WTC11 (cell line): Measurements from ENCODE around the gene PTPRN2. TPM values are rescaled to one million over a fixed set of nuclear protein-coding genes. Genes with fewer than 3 reads are reported as not detected.

Source experiments
- ATAC-seq: fragments of 200-7000 bp; cut with Tn5 transposase; 2 replicates; pipeline ENCODE4 v1.10.0; 2021; ENCODE audit warnings: mild to moderate bottlenecking, moderate library complexity
- CTCF ChIA-PET: fragments of 300-600 bp; sonication (Branson Sonifier 250); formaldehyde crosslinking; loops from one replicate; lab custom pipeline; 2021; ENCODE audit warnings: antibody characterized with exemption; lab: Charles Lee
- POLR2A ChIA-PET: fragments of 350-600 bp; sonication (Branson Sonifier 250); formaldehyde crosslinking; loops from one replicate; lab custom pipeline; 2021; ENCODE audit warnings: antibody characterized with exemption; lab: Charles Lee
- DNase-seq: peaks from one replicate; pipeline ENCODE4 v3.0.0; 2021; ENCODE audit warnings: low spot score
- H3K27ac Mint-ChIP-seq: 2 replicates; pipeline ENCODE4 v1.8.0; 2021; ENCODE audit warnings: mixed read lengths
- H3K27me3 Mint-ChIP-seq: 2 replicates; pipeline ENCODE4 v1.8.0; 2021; ENCODE audit warnings: low read depth, mild to moderate bottlenecking, moderate library complexity, mixed read lengths
- H3K36me3 Mint-ChIP-seq: 2 replicates; pipeline ENCODE4 v1.8.0; 2021; ENCODE audit warnings: mixed read lengths
- H3K4me1 Mint-ChIP-seq: 2 replicates; pipeline ENCODE4 v1.8.0; 2022; ENCODE audit warnings: mixed read lengths
- H3K4me3 Mint-ChIP-seq: 2 replicates; pipeline ENCODE4 v1.8.0; 2021; ENCODE audit warnings: mild to moderate bottlenecking, moderate library complexity, mixed read lengths
- H3K9me3 Mint-ChIP-seq: 2 replicates; pipeline ENCODE4 v1.8.0; 2021; ENCODE audit warnings: mixed read lengths
- ATF2 ChIP-seq: sonication (generic); formaldehyde crosslinking; IDR thresholded peaks from 2 replicates; pipeline ENCODE4 v1.8.1; 2022; ENCODE audit warnings: low read depth, missing genetic modification reagents, borderline replicate concordance
- ATF6 ChIP-seq: sonication (generic); formaldehyde crosslinking; IDR thresholded peaks from 2 replicates; pipeline ENCODE4 v1.8.1; 2023; ENCODE audit warnings: mild to moderate bottlenecking, missing genetic modification reagents
- CDX4 ChIP-seq: fragments of 250-450 bp; sonication (Bioruptor Pico); IDR thresholded peaks from 2 replicates; pipeline ENCODE4 v1.9.0; 2021; ENCODE audit warnings: moderate library complexity, mild to moderate bottlenecking, inconsistent platforms, borderline replicate concordance
- E2F1 ChIP-seq: sonication (generic); formaldehyde crosslinking; IDR thresholded peaks from 2 replicates; pipeline ENCODE4 v1.8.0; 2022; ENCODE audit warnings: mild to moderate bottlenecking, missing genetic modification reagents
- E2F5 ChIP-seq: sonication (generic); formaldehyde crosslinking; IDR thresholded peaks from 2 replicates; pipeline ENCODE4 v1.8.1; 2022; ENCODE audit warnings: mild to moderate bottlenecking, moderate library complexity, missing genetic modification reagents
- FOXJ3 ChIP-seq: sonication (generic); formaldehyde crosslinking; IDR thresholded peaks from 2 replicates; pipeline ENCODE4 v1.9.0; 2021; ENCODE audit warnings: missing genetic modification reagents, mild to moderate bottlenecking, borderline replicate concordance
- FOXP4 ChIP-seq: sonication (generic); formaldehyde crosslinking; IDR thresholded peaks from 2 replicates; pipeline ENCODE4 v1.8.0; 2022; ENCODE audit warnings: mild to moderate bottlenecking, missing genetic modification reagents
- HMGXB4 ChIP-seq: sonication (generic); formaldehyde crosslinking; IDR thresholded peaks from 2 replicates; pipeline ENCODE4 v1.8.1; 2023; ENCODE audit warnings: mild to moderate bottlenecking, moderate library complexity, missing genetic modification reagents
- JUN ChIP-seq: sonication (generic); formaldehyde crosslinking; IDR thresholded peaks from 2 replicates; pipeline ENCODE4 v1.8.0; 2023; ENCODE audit warnings: mild to moderate bottlenecking, missing genetic modification reagents
- MAX ChIP-seq: sonication (generic); formaldehyde crosslinking; IDR thresholded peaks from 2 replicates; pipeline ENCODE4 v1.8.0; 2022; ENCODE audit warnings: mild to moderate bottlenecking, missing genetic modification reagents
- SMAD3 ChIP-seq: sonication (generic); formaldehyde crosslinking; IDR thresholded peaks from 2 replicates; pipeline ENCODE4 v1.8.0; 2022; ENCODE audit warnings: missing genetic modification reagents, mild to moderate bottlenecking, borderline replicate concordance
- TEAD1 ChIP-seq: sonication (generic); formaldehyde crosslinking; IDR thresholded peaks from 2 replicates; pipeline ENCODE4 v1.8.0; 2022; ENCODE audit warnings: mild to moderate bottlenecking, missing genetic modification reagents
- TP53 ChIP-seq: sonication (generic); formaldehyde crosslinking; IDR thresholded peaks from 2 replicates; pipeline ENCODE4 v1.8.1; 2023; ENCODE audit warnings: mild to moderate bottlenecking, missing genetic modification reagents
- ZMAT4 ChIP-seq: fragments of 250-450 bp; sonication (Bioruptor Pico); IDR thresholded peaks from 2 replicates; pipeline ENCODE4 v1.9.0; 2021; ENCODE audit warnings: mild to moderate bottlenecking
- ZNF219 ChIP-seq: sonication (generic); formaldehyde crosslinking; IDR thresholded peaks from 2 replicates; pipeline ENCODE4 v1.8.0; 2023; ENCODE audit warnings: missing genetic modification reagents, mild to moderate bottlenecking, borderline replicate concordance
- ZNF423 ChIP-seq: fragments of 250-450 bp; sonication (Bioruptor Pico); IDR thresholded peaks from 2 replicates; pipeline ENCODE4 v2.1.2; 2022; ENCODE audit warnings: mild to moderate bottlenecking, moderate library complexity
- total RNA-seq: library from RNA; stranded (reverse); gene quantifications from 3 replicates; pipeline ENCODE4 v1.2.3, GENCODE V29; 2021

PTPRN2 gene
- total RNA-seq, 1 experiment from 2014 or later: 4.7 TPM

- TF ChIP-seq ATF2 (CRISPR knock-in tag): no peak
- TF ChIP-seq ZNF219 (CRISPR knock-in tag): no peak
- no peak for TF ChIP-seq FOXP4 (CRISPR knock-in tag)
- no peak for TF ChIP-seq FOXJ3 (CRISPR knock-in tag)
- TF ChIP-seq, all 79 proteins: peak for 0
- Mint-ChIP-seq H3K4me1 (peaks cover 4% of the 10 kb centered on the region; the same call in 1 of the 2 replicates), H3K27ac (no peak overlapping the region), H3K4me3 (no peak overlapping the region), H3K36me3 (peaks cover 8% of the 10 kb centered on the region; the same call in 1 of the 2 replicates), H3K9me3 (peaks cover 10% of the 10 kb centered on the region), H3K27me3 (no peaks in the 10 kb centered on the region)
- CTCF ChIA-PET: no interaction called here
- no peak for ATAC-seq
- POLR2A ChIA-PET: no interaction called here
- DNase-seq: no peak
Measured at GRCh38 chr7:158245724-158246041, 341.9 kb downstream of the PTPRN2 start.

GRCh38 chr7:158244873-158245723 is 342.5 kb downstream of the PTPRN2 start:
- CTCF ChIA-PET: no interaction called here
- Mint-ChIP-seq H3K27ac (no peak overlapping the region), H3K4me1 (peaks cover 4% of the 10 kb centered on the region; the same call in 1 of the 2 replicates)

GRCh38 chr7:158244430-158244829 is 343.2 kb downstream of the PTPRN2 start:
- Mint-ChIP-seq H3K27me3 (no peaks in the 10 kb centered on the region), H3K36me3 (peaks cover 8% of the 10 kb centered on the region; the same call in 1 of the 2 replicates), H3K4me3 (no peak overlapping the region), H3K9me3 (peaks cover 10% of the 10 kb centered on the region), H3K27ac (no peak overlapping the region), H3K4me1 (peaks cover 5% of the 10 kb centered on the region; the same call in 1 of the 2 replicates)
- POLR2A ChIA-PET: no interaction called here
- CTCF ChIA-PET: no interaction called here
- no peak for ATAC-seq
- no peak for DNase-seq
- TF ChIP-seq JUN (CRISPR knock-in tag) (no peak), E2F5 (no peak), MAX (no peak), ZNF423 (CRISPR knock-in tag) (no peak), TP53 (CRISPR knock-in tag) (no peak), E2F1 (CRISPR knock-in tag) (no peak), HMGXB4 (no peak), ATF2 (CRISPR knock-in tag) (no peak), SMAD3 (CRISPR knock-in tag) (no peak), ATF6 (CRISPR knock-in tag) (no peak), ZMAT4 (no peak), FOXJ3 (CRISPR knock-in tag) (no peak), TEAD1 (no peak)

More at GRCh38 chr7:158244873-158245723, 342.5 kb downstream of the PTPRN2 start:
- POLR2A ChIA-PET: no interaction called here
- Mint-ChIP-seq H3K27me3 (no peaks in the 10 kb centered on the region), H3K4me3 (no peak overlapping the region), H3K9me3 (peaks cover 10% of the 10 kb centered on the region), H3K36me3 (peaks cover 8% of the 10 kb centered on the region; the same call in 1 of the 2 replicates)
- no peak for DNase-seq
- no peak for ATAC-seq
- no peak for TF ChIP-seq CDX4 (CRISPR knock-in tag)
